Rectal smooth muscle tissue (tissue), 1 donor: ENCODE results near the gene GRM7.

Experiments used
- H3K27ac ChIP-seq: one replicate; pipeline ENCODE4 v1.7.0; 2013; ENCODE audit warnings: low read depth, low read length, inconsistent platforms
- H3K27me3 ChIP-seq: one replicate; pipeline ENCODE4 v1.7.0; 2013; ENCODE audit warnings: low read length; ENCODE audit not compliant: control insufficient read depth, insufficient read depth
- H3K36me3 ChIP-seq: one replicate; pipeline ENCODE4 v1.7.0; 2013; ENCODE audit warnings: low read length; ENCODE audit not compliant: control insufficient read depth, insufficient read depth
- H3K4me1 ChIP-seq: one replicate; pipeline ENCODE4 v1.7.0; 2013; ENCODE audit warnings: low read length; ENCODE audit not compliant: control insufficient read depth, insufficient read depth
- H3K4me3 ChIP-seq: one replicate; pipeline ENCODE4 v1.7.0; 2013; ENCODE audit warnings: low read length
- H3K9ac ChIP-seq: one replicate; pipeline ENCODE4 v1.7.0; 2013; ENCODE audit warnings: low read length

Gene GRM7

GRCh38 chr3:7265736-7266135 is 404.8 kb downstream of the GRM7 start:
- Histone ChIP-seq H3K27me3 (no peaks in the 10 kb centered on the region), H3K36me3 (no peaks in the 10 kb centered on the region), H3K4me3 (no peak overlapping the region), H3K4me1 (no peaks in the 10 kb centered on the region), H3K27ac (no peak overlapping the region), H3K9ac (no peak overlapping the region)

GRCh38 chr3:7266551-7266950 is 405.6 kb downstream of the GRM7 start:
- H3K4me3 ChIP-seq, result no peak overlapping the region
- H3K36me3 ChIP-seq, result no peaks in the 10 kb centered on the region
- H3K9ac ChIP-seq, result no peak overlapping the region
- H3K4me1 ChIP-seq, result no peaks in the 10 kb centered on the region
- H3K27ac ChIP-seq, result no peak overlapping the region
- H3K27me3 ChIP-seq, result no peaks in the 10 kb centered on the region

GRCh38 chr3:7270731-7271130 is 409.8 kb downstream of the GRM7 start:
- H3K4me3 ChIP-seq, result no peak overlapping the region

GRCh38 chr3:7271631-7272030 is 410.7 kb downstream of the GRM7 start:
- no peak overlapping the region for H3K27ac ChIP-seq
- no peaks in the 10 kb centered on the region for H3K4me1 ChIP-seq
- no peaks in the 10 kb centered on the region for H3K27me3 ChIP-seq
- H3K9ac ChIP-seq, result no peak overlapping the region
- H3K4me3 ChIP-seq, result no peak overlapping the region
- H3K36me3 ChIP-seq, result no peaks in the 10 kb centered on the region

More at GRCh38 chr3:7270731-7271130, 409.8 kb downstream of the GRM7 start:
- no peak overlapping the region for H3K9ac ChIP-seq
- H3K36me3 ChIP-seq, result no peaks in the 10 kb centered on the region
- H3K27me3 ChIP-seq, result no peaks in the 10 kb centered on the region
- H3K4me1 ChIP-seq, result no peaks in the 10 kb centered on the region
- no peak overlapping the region for H3K27ac ChIP-seq

GRCh38 chr3:7272203-7272602 is 411.3 kb downstream of the GRM7 start:
- Histone ChIP-seq H3K27ac (no peak overlapping the region), H3K4me3 (no peak overlapping the region), H3K36me3 (no peaks in the 10 kb centered on the region), H3K27me3 (no peaks in the 10 kb centered on the region), H3K9ac (no peak overlapping the region), H3K4me1 (no peaks in the 10 kb centered on the region)

GRCh38 chr3:7275396-7275795 is 414.5 kb downstream of the GRM7 start:
- Histone ChIP-seq H3K9ac (no peak overlapping the region), H3K4me3 (no peak overlapping the region), H3K4me1 (no peaks in the 10 kb centered on the region), H3K36me3 (no peaks in the 10 kb centered on the region), H3K27ac (no peak overlapping the region), H3K27me3 (no peaks in the 10 kb centered on the region)

GRCh38 chr3:7280318-7280717 is 419.4 kb downstream of the GRM7 start:
- no peaks in the 10 kb centered on the region for H3K4me1 ChIP-seq
- H3K9ac ChIP-seq, result no peak overlapping the region
- no peak overlapping the region for H3K4me3 ChIP-seq
- H3K27me3 ChIP-seq, result no peaks in the 10 kb centered on the region
- no peak overlapping the region for H3K27ac ChIP-seq
- no peaks in the 10 kb centered on the region for H3K36me3 ChIP-seq

- H3K27ac ChIP-seq, result no peak overlapping the region
- no peak overlapping the region for H3K4me3 ChIP-seq
- no peaks in the 10 kb centered on the region for H3K36me3 ChIP-seq
Observed at GRCh38 chr3:7282988-7283387, 422.1 kb downstream of the GRM7 start.

GRCh38 chr3:7285505-7285904 is 424.6 kb downstream of the GRM7 start:
- no peak overlapping the region for H3K4me3 ChIP-seq
- no peak overlapping the region for H3K9ac ChIP-seq
- no peaks in the 10 kb centered on the region for H3K27me3 ChIP-seq
- H3K27ac ChIP-seq, result no peak overlapping the region
- H3K36me3 ChIP-seq, result no peaks in the 10 kb centered on the region
- no peaks in the 10 kb centered on the region for H3K4me1 ChIP-seq

More at GRCh38 chr3:7282988-7283387, 422.1 kb downstream of the GRM7 start:
- Histone ChIP-seq H3K27me3 (no peaks in the 10 kb centered on the region), H3K4me1 (no peaks in the 10 kb centered on the region), H3K9ac (no peak overlapping the region)

- no peaks in the 10 kb centered on the region for H3K4me1 ChIP-seq
- no peaks in the 10 kb centered on the region for H3K27me3 ChIP-seq
- no peak overlapping the region for H3K9ac ChIP-seq
- no peaks in the 10 kb centered on the region for H3K36me3 ChIP-seq
- H3K27ac ChIP-seq, result no peak overlapping the region
- no peak overlapping the region for H3K4me3 ChIP-seq
Observed at GRCh38 chr3:7288133-7288532, 427.2 kb downstream of the GRM7 start.

- H3K4me3 ChIP-seq, result no peak overlapping the region
- H3K27ac ChIP-seq, result no peak overlapping the region
- H3K27me3 ChIP-seq, result no peaks in the 10 kb centered on the region
- H3K9ac ChIP-seq, result no peak overlapping the region
- H3K4me1 ChIP-seq, result no peaks in the 10 kb centered on the region
- no peaks in the 10 kb centered on the region for H3K36me3 ChIP-seq
Observed at GRCh38 chr3:7289121-7289520, 428.2 kb downstream of the GRM7 start.

- H3K4me3 ChIP-seq, result no peak overlapping the region
- H3K27ac ChIP-seq, result no peak overlapping the region
- H3K36me3 ChIP-seq, result no peaks in the 10 kb centered on the region
- no peaks in the 10 kb centered on the region for H3K4me1 ChIP-seq
- H3K27me3 ChIP-seq, result no peaks in the 10 kb centered on the region
- H3K9ac ChIP-seq, result no peak overlapping the region
Observed at GRCh38 chr3:7290077-7290825, 429.3 kb downstream of the GRM7 start.

GRCh38 chr3:7292362-7292761 is 431.4 kb downstream of the GRM7 start:
- Histone ChIP-seq H3K36me3 (no peaks in the 10 kb centered on the region), H3K27ac (no peak overlapping the region), H3K9ac (no peak overlapping the region), H3K27me3 (no peaks in the 10 kb centered on the region), H3K4me1 (no peaks in the 10 kb centered on the region), H3K4me3 (no peak overlapping the region)
